GM10266 (cell line): ENCODE data around the gene RTP3.

Source experiments
- DNase-seq: peaks from one replicate; pipeline ENCODE4 v3.0.0; 2012; ENCODE audit errors: extremely low spot score
- CTCF ChIP-seq: IDR thresholded peaks from 2 replicates; pipeline ENCODE4 v1.5.1; 2012; ENCODE audit warnings: mild to moderate bottlenecking, low read depth; ENCODE audit not compliant: control insufficient read depth, insufficient read depth; ENCODE audit errors: missing control alignments

The RTP3 gene

GRCh38 chr3:46455231-46456115 lies 42.3 kb upstream of the RTP3 start:
- no peak for DNase-seq
- no peak for TF ChIP-seq CTCF

DNA sequence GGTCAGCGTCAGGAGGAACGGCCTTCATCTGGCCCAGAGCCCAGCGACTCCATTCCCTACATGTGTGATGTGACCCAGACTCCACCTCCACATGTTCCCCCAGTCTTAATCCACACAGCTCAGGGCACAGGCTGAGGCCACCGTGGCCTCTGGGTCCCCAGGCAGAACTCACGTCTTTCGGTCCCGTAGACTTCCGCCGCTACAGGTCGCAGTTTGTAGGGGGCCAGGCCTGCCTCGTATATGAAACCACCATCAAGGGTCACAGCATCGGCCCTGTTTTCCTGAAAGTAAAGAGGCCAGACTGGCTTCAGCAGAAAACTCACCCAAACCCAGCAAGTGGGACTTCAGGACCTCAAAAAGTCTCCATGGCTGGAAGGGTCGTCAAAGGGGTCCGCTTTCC lies 41.7 kb upstream of the RTP3 start:
- no peak for DNase-seq
- no peak for TF ChIP-seq CTCF

DNA sequence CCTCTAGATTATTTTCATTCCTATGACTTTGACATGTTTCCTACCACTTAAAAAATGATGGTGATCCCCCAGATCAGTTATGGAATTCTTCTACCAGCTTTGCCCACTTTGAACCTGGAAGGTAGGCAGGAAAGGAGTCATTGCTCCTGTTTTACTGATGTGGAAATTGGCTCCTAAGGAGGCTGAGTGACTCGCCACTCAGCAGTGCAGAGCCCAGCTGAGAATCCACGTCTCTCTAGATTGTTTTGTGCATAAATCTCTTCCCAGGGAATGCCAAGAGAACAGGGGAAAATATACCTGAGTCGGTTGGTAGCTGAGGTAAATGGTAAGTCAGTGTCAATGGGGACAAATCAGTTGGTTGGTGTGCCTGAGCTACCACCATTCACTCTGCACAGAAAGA lies 37.7 kb upstream of the RTP3 start:
- DNase-seq: no peak
- TF ChIP-seq CTCF: no peak

- DNase-seq: no peak
- TF ChIP-seq CTCF: no peak
Observed at GRCh38 chr3:46462111-46462510, 35.7 kb upstream of the RTP3 start.

DNA sequence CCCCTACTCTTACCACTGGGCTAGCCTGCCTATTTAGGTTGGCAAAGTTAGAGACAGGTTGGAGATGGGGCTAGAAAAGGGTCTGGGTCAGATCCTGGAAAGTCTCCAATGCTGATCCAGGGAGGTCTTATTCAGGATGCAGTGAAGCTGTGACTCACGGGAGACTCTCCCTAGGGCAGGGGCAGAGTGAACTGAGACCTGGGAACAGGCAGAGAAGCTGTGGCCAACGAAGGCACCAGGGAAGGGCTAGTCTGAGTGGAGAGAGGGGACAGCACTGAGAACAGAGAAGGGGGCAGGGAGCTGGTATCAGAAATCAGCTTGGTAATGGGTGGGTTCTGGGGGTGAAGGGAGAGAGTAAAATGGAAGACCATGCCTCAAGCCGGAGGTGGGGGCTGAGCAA lies 35.3 kb upstream of the RTP3 start:
- no peak for DNase-seq

GRCh38 chr3:46463120-46463867 lies 34.5 kb upstream of the RTP3 start:
- TF ChIP-seq CTCF: no peak

More for the DNA sequence above, 35.3 kb upstream of the RTP3 start:
- TF ChIP-seq CTCF: no peak

GRCh38 chr3:46463868-46464241 lies 33.9 kb upstream of the RTP3 start:
- TF ChIP-seq CTCF: no peak
- no peak for DNase-seq

More at GRCh38 chr3:46463120-46463867, 34.5 kb upstream of the RTP3 start:
- no peak for DNase-seq
